Stimulated activated CD8-positive, alpha-beta memory T cell treated with anti-CD3 and anti-CD28 coated beads, Interleukin-7, amount 100 ng/mL, for 24 hours (primary cell): ENCODE results near the gene STN1.
"Not testable (repeated sequence)": the region's sequence is repeated elsewhere in the genome, so short reads cannot be mapped to it uniquely, and the experiment has no call there.

Experiments
- DNase-seq: peaks from one replicate; pipeline ENCODE4 v3.0.0-alpha.2; 2020; ENCODE audit warnings: low read depth

STN1 gene

GRCh38 chr10:103861505-103861904 is 56.5 kb downstream of the STN1 start:
- DNase-seq, result no peak

- DNase-seq, result no peak
These were observed 58.6 kb downstream of the STN1 start for GRCh38 chr10:103859161-103860086.

DNA sequence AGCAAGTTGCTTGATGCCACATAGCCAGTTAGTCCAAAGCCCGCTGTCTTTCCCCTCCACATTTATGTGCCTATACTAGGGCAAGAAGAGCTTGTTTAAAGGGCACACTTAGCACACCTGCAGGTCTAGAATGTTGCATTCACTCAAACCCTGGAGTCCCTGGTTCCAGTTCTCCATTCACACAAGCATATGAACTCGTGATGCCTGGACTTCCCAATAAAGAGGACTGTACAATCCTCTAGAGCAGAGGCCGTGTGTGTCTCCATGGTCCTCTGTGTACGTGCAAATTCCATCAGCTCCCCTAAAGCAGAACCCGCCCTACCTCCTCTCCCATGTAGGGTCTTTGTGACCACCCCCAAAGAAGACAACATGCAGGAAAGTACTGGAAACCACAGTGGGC is 59.6 kb downstream of the STN1 start:
- DNase-seq, result no peak

DNA sequence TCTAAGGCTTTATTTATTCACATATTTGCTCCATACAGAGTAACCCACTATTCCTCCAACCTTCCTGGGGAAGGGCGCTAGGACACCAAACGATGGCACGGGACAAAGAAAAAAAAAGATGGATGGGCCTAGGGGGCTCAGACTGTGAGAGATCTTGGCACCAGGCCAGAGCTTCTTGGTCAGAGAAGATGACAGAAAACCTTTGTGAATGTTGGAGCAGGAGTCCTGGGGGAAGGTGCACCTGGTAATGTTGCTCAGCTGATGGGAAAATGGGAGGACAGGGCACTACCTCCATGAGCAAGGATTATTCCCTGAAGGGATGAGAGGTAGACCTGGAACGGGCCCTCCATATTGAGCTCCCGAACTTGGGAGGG is 61.2 kb downstream of the STN1 start:
- DNase-seq, result no peak

DNA sequence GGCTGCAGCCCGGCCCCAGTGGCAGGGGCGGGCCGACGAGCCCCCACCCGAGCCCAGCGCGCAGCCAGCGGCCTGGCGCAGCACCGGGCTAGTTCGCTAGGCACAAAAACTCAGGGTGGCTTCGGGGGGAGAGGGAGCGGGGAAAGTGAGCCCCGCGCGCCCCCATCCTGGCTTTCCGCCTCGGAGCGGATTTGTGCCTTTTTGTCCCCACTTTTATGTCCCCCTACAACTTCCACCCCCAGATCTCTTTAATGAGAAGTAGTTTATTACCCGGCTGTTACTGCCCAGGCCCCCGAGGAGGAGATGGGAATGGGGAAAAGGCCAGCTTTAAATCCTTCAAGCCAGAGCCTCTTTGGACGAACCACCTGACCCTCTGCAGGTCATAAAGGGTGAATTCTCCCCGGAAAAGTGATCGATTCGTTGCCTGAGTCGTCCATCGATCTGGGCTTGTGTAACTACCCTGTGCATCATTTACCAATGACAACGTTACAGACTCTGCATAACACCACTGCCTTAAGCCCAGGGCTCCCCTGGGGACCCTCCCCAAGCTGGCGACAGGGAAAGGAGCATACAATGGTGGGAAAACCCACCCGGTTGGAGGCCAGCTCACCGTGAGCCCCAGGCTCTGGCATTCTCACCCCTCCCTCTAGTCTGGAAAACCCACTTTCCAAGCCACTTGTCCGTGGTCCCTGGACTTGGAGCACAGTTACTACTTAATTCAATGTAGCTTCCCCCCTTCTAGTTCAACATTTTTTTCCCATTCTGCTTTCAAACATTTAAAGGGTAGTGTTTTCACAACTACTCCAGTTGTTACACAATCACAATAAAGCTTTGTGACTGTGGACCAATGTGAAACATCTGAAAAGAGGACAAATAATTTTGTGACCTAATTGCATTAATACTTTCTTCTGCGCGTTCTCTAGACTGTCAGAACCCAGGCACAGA is 61.9 kb downstream of the STN1 start:
- DNase-seq, result no peak

- no peak for DNase-seq
These were observed 62.6 kb downstream of the STN1 start, which contains the start of gene SH3PXD2A for GRCh38 chr10:103855424-103855823. Gene SH3PXD2A (minus strand): TSS chr10:103855576. CDS start chr10:103855266, 310 bp downstream.

- no peak for DNase-seq
These were observed 63.1 kb downstream of the STN1 start for GRCh38 chr10:103854686-103855391.

DNA sequence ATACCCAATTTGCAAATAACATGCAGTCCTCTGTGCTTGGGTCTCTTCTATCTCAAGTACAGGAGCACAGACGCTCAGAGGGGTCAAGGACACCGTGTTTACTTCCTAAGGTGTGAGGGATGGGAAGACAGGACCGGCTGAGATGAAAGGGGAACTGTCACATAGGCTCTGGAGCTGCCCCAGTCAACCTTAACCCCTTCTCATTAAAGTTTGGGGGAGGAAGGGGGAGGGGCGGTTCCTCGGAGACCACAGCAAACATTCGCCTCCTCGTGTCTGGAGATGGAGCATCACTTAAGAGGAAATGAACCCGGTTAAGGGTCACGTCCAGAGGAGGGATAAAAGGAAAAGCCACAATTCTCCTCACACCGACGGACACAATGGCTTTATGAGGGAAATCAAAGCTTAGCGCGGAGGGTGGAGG is 63.7 kb downstream of the STN1 start:
- no peak for DNase-seq

GRCh38 chr10:103853428-103854264 is 64.3 kb downstream of the STN1 start:
- no peak for DNase-seq

- no peak for DNase-seq
These were observed 65.1 kb downstream of the STN1 start for GRCh38 chr10:103852856-103853255.

- no peak for DNase-seq
These were observed 65.7 kb downstream of the STN1 start for GRCh38 chr10:103852189-103852711.

GRCh38 chr10:103851261-103851660 is 66.7 kb downstream of the STN1 start:
- no peak for DNase-seq

GRCh38 chr10:103850572-103850895 is 67.5 kb downstream of the STN1 start:
- DNase-seq, result no peak

DNA sequence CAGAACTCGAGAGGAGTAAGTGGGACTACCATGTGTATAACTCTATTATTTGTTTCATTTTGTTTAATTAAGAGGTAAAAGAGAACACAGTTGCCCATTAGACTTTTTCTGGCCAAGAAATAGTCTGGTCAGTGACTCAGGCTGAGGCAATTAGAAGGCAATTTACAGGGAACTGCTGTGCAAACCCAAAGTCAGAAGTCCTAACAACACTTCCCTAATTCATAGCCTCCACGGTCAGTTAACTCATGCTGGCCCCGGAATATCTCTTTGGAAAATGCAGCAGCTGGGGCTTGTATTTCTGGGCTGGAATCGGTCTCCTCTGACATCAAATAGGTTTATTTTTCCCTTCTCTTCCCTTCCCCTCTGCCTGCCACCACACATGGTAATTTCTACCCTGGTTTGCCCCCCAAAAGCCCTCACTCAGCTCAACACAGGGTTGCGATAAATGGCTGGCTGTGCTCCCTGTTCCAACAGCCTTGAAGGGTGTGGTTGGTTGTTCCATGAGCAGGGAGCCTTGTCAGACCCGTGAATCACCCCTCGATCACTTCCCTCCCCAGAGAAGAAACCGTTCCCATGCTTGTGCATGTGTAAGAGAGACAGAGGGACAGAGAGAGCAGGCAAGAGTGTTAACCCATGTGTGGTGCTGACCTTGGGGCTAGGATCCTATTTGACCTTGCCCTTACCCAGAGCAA is 68.0 kb downstream of the STN1 start:
- DNase-seq, result no peak

- DNase-seq, result no peak
These were observed 68.6 kb downstream of the STN1 start for GRCh38 chr10:103849212-103849877.

- no peak for DNase-seq
These were observed 70.0 kb downstream of the STN1 start for GRCh38 chr10:103847909-103848468.

DNA sequence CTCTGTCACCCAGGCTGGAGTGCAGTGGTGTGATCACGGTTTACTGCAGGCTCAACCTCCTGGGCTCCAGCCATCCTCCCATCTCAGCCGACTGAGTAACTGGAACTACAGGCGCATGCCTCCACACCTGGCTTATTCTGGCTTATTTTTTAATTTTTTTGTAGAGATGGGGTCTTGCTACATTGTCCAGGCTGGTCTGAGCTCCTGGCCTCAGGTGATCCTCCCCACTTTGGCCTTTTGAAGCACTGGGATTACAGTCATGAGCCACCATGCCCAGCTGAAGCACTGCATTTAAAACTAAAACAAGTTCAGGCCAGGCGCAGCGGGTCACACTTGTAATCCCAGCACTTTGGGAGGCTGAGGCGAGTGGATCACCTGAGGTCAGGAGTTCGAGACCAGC is 70.6 kb downstream of the STN1 start:
- DNase-seq, result no peak

DNA sequence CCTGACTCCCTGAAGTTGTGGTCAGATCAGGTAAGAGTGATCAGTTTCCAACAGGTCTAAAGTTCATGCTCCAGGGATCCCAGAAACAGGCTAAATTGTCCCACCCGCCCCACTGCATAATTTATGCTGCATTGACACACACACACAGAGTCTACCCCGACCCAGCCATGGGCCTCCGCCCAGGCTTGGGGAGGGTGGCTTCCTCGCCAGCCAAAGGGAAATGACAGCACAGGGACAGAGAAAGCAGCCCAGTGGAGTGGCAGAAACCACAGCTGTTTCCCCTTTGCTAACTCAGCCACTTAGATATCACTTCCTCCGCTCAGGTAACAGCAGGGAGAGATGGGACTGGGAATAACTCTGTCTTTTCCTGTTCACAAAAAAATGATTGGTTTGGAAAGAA is 72.0 kb downstream of the STN1 start:
- DNase-seq, result no peak

- not testable (repeated sequence) for DNase-seq
These were observed 72.6 kb downstream of the STN1 start for GRCh38 chr10:103845346-103845745.
